ENCODE results near the gene TNS2. TPM values are rescaled to one million over a fixed set of nuclear protein-coding genes. Genes with fewer than 3 reads are reported as not detected.

Gene TNS2
- total and polyA plus RNA-seq, 2 of the 13 experiments (the other 11 are each of a cell fraction or from before 2014, with no cell fraction given): 8.9 to 20.4 TPM

GRCh38 chr12:53097564-53098353, 47.9 kb downstream of the TNS2 start, which contains the start of gene IGFBP6 (continued):
- TF ChIP-seq ZNF503 (CRISPR knock-in tag; IDR thresholded peaks at IDR 0.05) (no peak), ZNF260 (CRISPR knock-in tag; IDR thresholded peaks at IDR 0.05; ENCODE audit: borderline replicate concordance, low read depth) (no peak), KDM6A (CRISPR knock-in tag; IDR thresholded peaks at IDR 0.05; ENCODE audit: low read depth) (no peak), ZNF841 (CRISPR knock-in tag; IDR thresholded peaks at IDR 0.05; ENCODE audit: borderline replicate concordance) (no peak), ZNF431 (CRISPR knock-in tag; IDR thresholded peaks at IDR 0.05; ENCODE audit: borderline replicate concordance, low read depth) (no peak), ZNF101 (CRISPR knock-in tag; IDR thresholded peaks at IDR 0.05; ENCODE audit: borderline replicate concordance, low read depth) (no peak), ZNF776 (CRISPR knock-in tag; IDR thresholded peaks at IDR 0.05) (no peak; the same call in 1 of the 2 replicates), ZBTB44 (CRISPR knock-in tag; IDR thresholded peaks at IDR 0.05) (no peak), JUN (CRISPR knock-in tag; IDR thresholded peaks at IDR 0.05) (no peak), GATA4 (IDR thresholded peaks at IDR 0.05; ENCODE audit: borderline replicate concordance, low read depth) (no peak), NR0B2 (CRISPR knock-in tag; IDR thresholded peaks at IDR 0.05) (0 out of 2 replicates have a peak, but pooled peaks have one; percentile 35), AHDC1 (CRISPR knock-in tag; IDR thresholded peaks at IDR 0.05; ENCODE audit: borderline replicate concordance) (no peak)
- TF ChIP-seq, protein P1, sequence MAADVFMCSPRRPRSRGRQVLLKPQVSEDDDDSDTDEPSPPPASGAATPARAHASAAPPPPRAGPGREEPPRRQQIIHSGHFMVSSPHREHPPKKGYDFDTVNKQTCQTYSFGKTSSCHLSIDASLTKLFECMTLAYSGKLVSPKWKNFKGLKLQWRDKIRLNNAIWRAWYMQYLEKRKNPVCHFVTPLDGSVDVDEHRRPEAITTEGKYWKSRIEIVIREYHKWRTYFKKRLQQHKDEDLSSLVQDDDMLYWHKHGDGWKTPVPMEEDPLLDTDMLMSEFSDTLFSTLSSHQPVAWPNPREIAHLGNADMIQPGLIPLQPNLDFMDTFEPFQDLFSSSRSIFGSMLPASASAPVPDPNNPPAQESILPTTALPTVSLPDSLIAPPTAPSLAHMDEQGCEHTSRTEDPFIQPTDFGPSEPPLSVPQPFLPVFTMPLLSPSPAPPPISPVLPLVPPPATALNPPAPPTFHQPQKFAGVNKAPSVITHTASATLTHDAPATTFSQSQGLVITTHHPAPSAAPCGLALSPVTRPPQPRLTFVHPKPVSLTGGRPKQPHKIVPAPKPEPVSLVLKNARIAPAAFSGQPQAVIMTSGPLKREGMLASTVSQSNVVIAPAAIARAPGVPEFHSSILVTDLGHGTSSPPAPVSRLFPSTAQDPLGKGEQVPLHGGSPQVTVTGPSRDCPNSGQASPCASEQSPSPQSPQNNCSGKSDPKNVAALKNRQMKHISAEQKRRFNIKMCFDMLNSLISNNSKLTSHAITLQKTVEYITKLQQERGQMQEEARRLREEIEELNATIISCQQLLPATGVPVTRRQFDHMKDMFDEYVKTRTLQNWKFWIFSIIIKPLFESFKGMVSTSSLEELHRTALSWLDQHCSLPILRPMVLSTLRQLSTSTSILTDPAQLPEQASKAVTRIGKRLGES (CRISPR knock-in tag; IDR thresholded peaks at IDR 0.05; ENCODE audit: borderline replicate concordance): no peak

Data from HepG2 (cell line).